AG04450 (cell line): ENCODE measurements around the gene ECE1. TPM values are rescaled to one million over a fixed set of nuclear protein-coding genes. Genes with fewer than 3 reads are reported as not detected.
"Not testable (repeated sequence)": the region's sequence is repeated elsewhere in the genome, so short reads cannot be mapped to it uniquely, and the experiment has no call there.

Experiments
- CTCF ChIA-PET: fragments of 300-600, 350-600 bp; formaldehyde crosslinking; extraction: SDS; loops from one replicate; lab custom pipeline; 2022; ENCODE audit warnings: antibody characterized with exemption, inconsistent platforms; lab: Charles Lee
- POLR2A ChIA-PET: fragments of 350-600 bp; formaldehyde crosslinking; extraction: SDS; loops from one replicate; lab custom pipeline; 2021; ENCODE audit warnings: antibody characterized with exemption, inconsistent platforms; lab: Yijun Ruan, JAX
- DNase-seq: peaks from one replicate; pipeline ENCODE4 v3.0.0-alpha.2; 2011; ENCODE audit warnings: low read depth, low spot score
- H3K27ac ChIP-seq: one replicate; pipeline ENCODE4 v1.5.1; 2012; ENCODE audit warnings: low read depth, low read length, control low read depth
- H3K27me3 ChIP-seq: one replicate; pipeline ENCODE4 v1.6.0; 2012; ENCODE audit warnings: low read length; ENCODE audit not compliant: control insufficient read depth, insufficient read depth
- H3K4me3 ChIP-seq: 2 replicates; pipeline ENCODE4 v1.5.1; 2011; ENCODE audit warnings: mild to moderate bottlenecking, low read depth, low read length, control low read depth
- H3K9me3 ChIP-seq: 2 replicates; pipeline ENCODE4 v1.5.1; 2012; ENCODE audit warnings: low read length; ENCODE audit not compliant: control insufficient read depth, insufficient read depth
- polyA plus RNA-seq: library from polyadenylated mRNA; depleted of rRNA; stranded (reverse); fragments of >200 nt; gene quantifications from 2 replicates; pipeline ENCODE4 v1.2.3, GENCODE V29; 2011
- TF ChIP-seq, protein P1 (sequence below): IDR thresholded peaks from 2 replicates; pipeline ENCODE4 v1.5.1; 2011; ENCODE audit warnings: low read depth, low read length, control low read depth, inconsistent platforms

ECE1 gene
- polyA plus RNA-seq, 1 experiment: 161 TPM

- ChIA-PET CTCF (interaction anchor here (0.9 kb wide), 1 partner anchor 180 kb away, joined by 4 read pairs; no protein-coding TSS in a partner anchor), POLR2A (no interaction called here)
- DNase-seq: no peak
Observed at GRCh38 chr1:21188235-21188634, 102.0 kb downstream of the ECE1 start.

DNA sequence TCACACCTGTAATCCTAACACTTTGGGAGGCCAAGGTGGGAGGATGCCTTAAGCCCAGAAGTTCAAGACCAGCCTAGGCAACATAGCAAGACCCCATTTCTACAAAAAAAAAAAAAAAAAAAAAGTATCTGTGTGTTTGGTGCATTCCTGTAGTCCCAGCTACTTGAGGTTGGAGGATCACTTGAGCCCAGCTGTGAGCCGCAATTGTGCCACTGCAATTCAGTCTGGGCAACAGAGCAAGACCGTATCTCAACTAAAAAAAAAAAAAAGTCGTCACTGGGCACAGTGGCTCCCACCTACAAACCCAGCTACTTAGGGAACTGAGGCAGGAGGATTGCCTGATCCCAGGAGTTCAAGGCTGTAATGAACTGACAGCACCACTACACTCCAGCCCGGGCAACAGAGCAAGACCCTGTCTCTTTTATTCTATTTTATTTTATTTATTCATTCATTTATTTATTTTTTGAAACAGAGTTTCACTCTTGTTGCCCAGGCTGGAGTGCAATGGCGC, 105.0 kb downstream of the ECE1 start:
- POLR2A ChIA-PET: interaction anchor here (0.6 to 0.7 kb wide), 2 partner anchors 9 to 399 kb away, joined by 6 read pairs; no protein-coding TSS in a partner anchor
- CTCF ChIA-PET: interaction anchor here (2.4 kb wide), 1 partner anchor 10 kb away, joined by 10 read pairs; no protein-coding TSS in a partner anchor

More at GRCh38 chr1:21188235-21188634, 102.0 kb downstream of the ECE1 start:
- TF ChIP-seq, protein P1, sequence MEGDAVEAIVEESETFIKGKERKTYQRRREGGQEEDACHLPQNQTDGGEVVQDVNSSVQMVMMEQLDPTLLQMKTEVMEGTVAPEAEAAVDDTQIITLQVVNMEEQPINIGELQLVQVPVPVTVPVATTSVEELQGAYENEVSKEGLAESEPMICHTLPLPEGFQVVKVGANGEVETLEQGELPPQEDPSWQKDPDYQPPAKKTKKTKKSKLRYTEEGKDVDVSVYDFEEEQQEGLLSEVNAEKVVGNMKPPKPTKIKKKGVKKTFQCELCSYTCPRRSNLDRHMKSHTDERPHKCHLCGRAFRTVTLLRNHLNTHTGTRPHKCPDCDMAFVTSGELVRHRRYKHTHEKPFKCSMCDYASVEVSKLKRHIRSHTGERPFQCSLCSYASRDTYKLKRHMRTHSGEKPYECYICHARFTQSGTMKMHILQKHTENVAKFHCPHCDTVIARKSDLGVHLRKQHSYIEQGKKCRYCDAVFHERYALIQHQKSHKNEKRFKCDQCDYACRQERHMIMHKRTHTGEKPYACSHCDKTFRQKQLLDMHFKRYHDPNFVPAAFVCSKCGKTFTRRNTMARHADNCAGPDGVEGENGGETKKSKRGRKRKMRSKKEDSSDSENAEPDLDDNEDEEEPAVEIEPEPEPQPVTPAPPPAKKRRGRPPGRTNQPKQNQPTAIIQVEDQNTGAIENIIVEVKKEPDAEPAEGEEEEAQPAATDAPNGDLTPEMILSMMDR: no peak
- Histone ChIP-seq H3K4me3 (no peak overlapping the region), H3K9me3 (no peaks in the 10 kb centered on the region), H3K27me3 (no peaks in the 10 kb centered on the region), H3K27ac (no peak overlapping the region)

DNA sequence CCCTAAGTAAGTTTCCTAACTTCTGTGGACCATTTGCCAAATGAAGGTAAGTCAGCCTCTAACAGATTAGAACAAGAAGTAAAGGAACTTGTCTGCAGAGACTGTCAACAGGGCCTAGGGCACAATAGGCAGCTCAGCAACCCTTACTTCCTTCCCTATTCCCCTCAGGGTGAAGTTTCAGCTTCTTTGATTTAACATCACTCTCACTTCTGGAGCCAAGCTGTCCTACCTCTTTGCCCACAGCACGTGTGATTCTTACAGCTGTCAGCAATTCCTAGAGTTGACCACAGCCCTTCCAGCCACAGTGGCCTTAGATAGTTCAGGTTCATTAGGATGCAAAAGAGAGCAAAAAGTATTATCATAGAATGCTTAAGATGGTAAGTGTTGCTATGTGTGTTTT, 106.0 kb downstream of the ECE1 start:
- ChIA-PET POLR2A (interaction anchor here (0.5 kb wide), 1 partner anchor 397 kb away, joined by 3 read pairs; the partner anchor contains the start of gene HP1BP3), CTCF (interaction anchor here (0.6 to 2.4 kb wide), 4 partner anchors 11 to 488 kb away, joined by 4 to 10 read pairs (median 7); no protein-coding TSS in a partner anchor)
- no peak for DNase-seq
- TF ChIP-seq, protein P1: no peak
- Histone ChIP-seq H3K27ac (no peak overlapping the region), H3K4me3 (no peak overlapping the region), H3K9me3 (no peaks in the 10 kb centered on the region), H3K27me3 (no peaks in the 10 kb centered on the region)

More for the DNA sequence above, 105.0 kb downstream of the ECE1 start:
- no peaks in the 10 kb centered on the region for H3K27me3 ChIP-seq
- H3K4me3 ChIP-seq: no peak overlapping the region
- TF ChIP-seq, protein P1: no peak
- DNase-seq: no peak
- H3K9me3 ChIP-seq: no peaks in the 10 kb centered on the region
- H3K27ac ChIP-seq: no peak overlapping the region

GRCh38 chr1:21182181-21182731, 108.0 kb downstream of the ECE1 start:
- CTCF ChIA-PET: interaction anchor here (1.0 kb wide), 1 partner anchor 13 kb away, joined by 3 read pairs; no protein-coding TSS in a partner anchor
- Histone ChIP-seq H3K4me3 (no peak overlapping the region), H3K27me3 (no peaks in the 10 kb centered on the region), H3K9me3 (no peaks in the 10 kb centered on the region), H3K27ac (no peak overlapping the region)
- TF ChIP-seq, protein P1: no peak
- no peak for DNase-seq
- POLR2A ChIA-PET: no interaction called here

DNA sequence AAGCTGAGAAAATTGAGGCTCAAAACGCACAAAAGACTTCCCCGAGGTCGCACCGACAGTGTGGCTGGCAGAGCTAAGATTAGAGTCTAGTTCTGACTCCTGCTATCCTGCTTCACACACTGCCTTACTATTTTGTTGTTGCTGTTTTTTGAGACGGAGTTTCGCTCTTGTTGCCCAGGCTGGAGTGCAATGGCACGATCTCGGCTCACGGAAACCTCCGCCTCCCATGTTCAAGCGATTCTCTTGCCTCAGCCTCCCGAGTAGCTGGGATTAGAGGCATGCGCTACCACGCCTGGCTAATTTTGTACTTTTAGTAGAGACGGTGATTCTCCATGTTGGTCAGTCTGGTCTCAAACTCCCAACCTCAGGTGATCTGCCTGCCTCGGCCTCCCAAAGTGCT, 112.0 kb downstream of the ECE1 start:
- DNase-seq, H3K27me3 ChIP-seq, POLR2A ChIA-PET, H3K27ac ChIP-seq, H3K9me3 ChIP-seq, H3K4me3 ChIP-seq: not testable (repeated sequence)
- CTCF ChIA-PET: interaction anchor here (1.1 kb wide), 1 partner anchor 17 kb away, joined by 3 read pairs; no protein-coding TSS in a partner anchor
